Activated CD8-positive, alpha-beta memory T cell treated with anti-CD3 and anti-CD28 coated beads, Interleukin-2, amount 50 U/mL, for 1 hour (primary cell): ENCODE data around the gene LILRA6.
"Not testable (repeated sequence)": the region's sequence is repeated elsewhere in the genome, so short reads cannot be mapped to it uniquely, and the experiment has no call there.

ENCODE experiments used
- DNase-seq: peaks from one replicate; pipeline ENCODE4 v3.0.0-alpha.2; 2020; ENCODE audit errors: extremely low read depth

Gene LILRA6

DNA sequence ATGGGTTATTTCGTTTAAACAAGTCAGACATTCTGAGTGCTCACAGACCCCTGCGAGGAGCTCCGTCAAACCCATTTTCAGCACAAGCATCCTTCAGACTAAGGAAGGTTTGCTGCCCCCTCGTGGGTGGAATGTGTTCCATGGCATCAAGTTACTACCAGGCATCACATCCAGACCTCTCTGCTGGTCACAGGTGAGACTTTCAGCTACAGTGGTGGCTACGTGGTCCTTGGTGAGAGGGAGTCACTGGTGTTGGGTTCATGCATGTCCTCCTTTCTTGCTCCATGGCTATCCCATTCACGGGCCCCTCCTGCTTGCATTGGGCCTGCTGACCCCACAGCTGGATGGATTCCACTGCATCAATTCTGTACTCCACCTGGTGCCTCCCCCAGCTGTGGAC is 23.5 kb upstream of the LILRA6 start:
- peak; percentile 12 for DNase-seq

DNA sequence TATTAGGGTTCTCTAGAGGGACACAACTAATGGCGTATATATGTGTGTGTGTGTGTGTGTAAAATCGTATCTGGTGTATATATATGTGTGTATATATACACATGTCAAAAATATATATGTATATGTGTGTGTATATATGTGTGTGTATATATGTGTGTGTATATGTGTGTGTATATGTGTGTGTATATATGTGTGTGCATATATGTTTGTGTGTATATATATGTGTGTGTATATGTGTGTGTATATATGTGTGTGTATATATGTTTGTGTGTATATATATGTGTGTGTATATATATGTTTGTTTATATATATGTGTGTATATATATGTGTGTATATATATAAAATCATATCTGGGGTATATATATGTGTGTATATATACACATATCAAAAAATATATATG is 19.9 kb upstream of the LILRA6 start:
- no peak for DNase-seq

DNA sequence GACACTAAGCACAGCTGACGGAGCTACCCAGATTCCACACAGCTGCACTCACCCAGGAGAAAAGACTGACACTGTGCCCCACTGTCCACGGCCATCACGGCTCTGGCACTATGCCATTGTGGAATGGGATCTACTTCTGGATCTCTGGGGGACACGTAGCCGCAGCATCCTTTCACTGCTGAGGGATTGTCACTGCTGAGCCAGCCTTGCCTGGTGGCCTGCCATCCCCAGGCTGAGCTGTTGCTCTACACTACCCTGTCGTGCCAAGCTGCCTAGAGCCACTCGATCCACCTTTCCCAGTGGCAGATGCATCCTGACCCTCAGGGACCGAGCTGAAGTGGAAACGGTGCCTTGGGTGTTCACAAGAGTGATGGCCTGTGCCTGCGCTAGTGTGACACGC is 19.5 kb upstream of the LILRA6 start:
- DNase-seq: no peak

DNA sequence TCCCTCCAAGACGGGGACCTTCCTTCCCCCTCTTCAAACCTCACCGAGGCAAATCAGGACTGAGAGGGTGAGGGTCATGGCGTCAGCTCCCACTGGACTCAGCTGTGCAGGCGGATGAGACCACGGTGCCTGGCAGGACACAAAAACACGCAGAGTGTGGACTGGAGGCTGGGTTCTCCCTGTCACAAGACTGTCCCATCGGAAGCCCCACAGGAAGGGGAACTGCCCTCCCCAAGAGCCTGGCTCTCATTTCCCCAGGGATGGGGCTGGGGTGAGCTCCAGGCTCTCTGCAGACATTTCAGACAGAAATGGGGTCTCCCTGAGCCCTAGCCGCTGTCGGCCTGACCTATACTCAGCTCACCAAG is 14.5 kb upstream of the LILRA6 start, which contains the start of gene LILRB5:
Gene LILRB5 (minus strand): TSS at position 158 of the 365 bp plus-strand sequence. CDS start 80 bp downstream, at position 78.
- no peak for DNase-seq

DNA sequence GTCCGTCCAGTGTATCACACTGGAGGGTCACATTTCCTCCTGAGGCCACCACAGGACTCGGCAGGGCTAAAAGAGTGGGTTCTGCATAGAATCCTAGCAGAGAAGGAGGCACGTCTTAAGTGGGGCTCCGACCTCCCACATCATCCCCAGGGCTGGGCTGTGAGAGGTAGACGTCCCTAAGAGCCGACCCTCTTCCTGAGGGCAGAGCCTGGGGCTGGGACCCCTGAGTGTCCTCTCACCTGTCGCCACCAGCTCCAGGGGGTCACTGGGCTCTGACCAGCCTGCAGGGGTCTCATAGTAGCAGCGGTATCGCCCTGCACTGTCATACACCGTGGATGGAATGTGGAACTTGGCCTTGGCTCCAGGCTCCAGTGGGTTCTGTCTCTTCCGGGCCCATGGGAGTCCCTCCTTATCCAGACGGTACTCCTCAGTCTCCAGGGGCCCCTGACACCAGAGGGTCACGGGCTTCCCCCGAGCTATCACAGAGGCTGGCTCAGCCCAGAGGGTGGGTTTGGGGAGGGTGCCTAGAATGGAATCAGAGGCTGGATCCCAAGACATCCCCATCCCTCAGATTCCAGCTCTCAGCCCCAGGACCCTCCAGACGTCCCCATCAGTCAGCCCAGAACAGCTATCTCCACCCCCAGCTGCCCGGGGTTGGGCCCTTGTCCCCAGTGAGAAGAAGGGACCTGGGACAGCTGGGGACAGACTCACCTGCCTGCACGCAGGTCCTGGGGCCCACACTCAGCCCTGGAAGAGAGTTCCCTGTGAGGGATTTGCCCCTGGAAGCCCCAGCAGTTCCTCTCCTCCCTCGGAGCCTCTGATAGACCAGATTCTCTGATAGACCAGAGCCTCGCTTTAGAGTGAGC is 13.9 kb upstream of the LILRA6 start:
- no peak for DNase-seq

DNA sequence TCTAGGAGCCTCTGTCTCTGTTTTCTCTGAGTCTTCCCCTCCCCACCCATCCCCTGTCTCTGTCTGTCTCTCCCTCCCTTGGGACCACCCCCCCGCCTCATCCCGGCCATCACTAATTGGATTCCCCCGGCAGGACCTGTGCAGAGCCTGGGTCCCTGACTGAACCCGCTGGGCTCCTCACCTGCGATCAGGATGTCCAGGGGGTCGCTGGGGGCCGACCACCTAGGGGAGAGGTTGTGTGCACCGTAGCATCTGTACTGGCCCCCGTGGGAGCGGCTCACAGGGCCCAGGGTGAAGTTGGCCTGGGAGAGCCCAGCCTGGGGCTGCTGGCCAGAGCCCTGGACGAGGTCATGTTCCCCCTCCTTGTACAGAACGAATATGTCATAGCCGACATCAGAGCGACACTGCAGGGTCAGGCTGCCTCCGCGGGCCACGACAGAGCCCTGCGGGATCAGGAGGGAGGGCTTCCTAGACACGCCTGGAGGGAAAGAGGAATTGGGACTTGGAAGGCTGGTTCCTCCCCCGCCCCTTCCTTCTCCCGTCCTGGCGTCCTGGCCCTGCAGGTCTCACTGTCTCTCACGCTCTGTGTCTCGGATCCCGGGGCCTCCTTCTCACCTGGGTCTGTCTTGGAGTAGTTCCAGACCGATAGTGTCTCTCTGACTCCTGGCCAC is 12.7 kb upstream of the LILRA6 start:
- DNase-seq: no peak

DNA sequence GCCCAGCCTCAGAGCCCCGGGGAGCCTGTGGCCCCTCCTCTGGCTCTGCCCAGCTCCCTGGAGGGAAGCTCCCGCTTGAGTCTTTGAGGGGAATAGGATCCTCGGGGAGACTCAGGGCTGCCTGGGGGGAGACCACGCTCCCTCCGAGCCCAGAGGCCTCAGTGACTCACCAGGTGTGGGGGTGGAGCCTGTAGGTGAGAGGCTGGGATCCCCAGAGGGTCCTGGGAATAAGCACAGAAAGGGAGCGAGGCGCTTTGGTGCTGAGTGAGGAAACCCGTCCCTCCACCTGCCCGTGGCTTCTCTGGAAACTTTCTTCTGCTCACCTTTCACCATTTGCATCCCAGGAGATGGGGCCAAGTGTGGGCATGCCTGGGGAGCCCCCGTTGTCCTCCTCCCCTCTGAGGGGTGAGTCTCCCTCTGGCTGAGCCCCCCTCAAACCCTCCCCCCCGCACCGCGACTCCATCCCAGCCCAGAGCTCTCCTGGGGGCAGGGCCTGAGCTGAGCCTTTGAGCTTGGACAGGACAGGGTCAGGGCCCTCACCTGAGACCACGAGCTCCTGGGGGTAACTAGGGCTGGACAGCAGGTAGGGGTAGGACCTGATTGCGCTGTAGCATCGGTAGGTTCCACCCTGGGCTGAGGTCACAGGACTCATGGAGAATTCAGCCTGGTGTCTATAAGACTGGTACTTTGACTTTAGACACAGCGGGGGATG is 11.8 kb upstream of the LILRA6 start:
- no peak for DNase-seq

DNA sequence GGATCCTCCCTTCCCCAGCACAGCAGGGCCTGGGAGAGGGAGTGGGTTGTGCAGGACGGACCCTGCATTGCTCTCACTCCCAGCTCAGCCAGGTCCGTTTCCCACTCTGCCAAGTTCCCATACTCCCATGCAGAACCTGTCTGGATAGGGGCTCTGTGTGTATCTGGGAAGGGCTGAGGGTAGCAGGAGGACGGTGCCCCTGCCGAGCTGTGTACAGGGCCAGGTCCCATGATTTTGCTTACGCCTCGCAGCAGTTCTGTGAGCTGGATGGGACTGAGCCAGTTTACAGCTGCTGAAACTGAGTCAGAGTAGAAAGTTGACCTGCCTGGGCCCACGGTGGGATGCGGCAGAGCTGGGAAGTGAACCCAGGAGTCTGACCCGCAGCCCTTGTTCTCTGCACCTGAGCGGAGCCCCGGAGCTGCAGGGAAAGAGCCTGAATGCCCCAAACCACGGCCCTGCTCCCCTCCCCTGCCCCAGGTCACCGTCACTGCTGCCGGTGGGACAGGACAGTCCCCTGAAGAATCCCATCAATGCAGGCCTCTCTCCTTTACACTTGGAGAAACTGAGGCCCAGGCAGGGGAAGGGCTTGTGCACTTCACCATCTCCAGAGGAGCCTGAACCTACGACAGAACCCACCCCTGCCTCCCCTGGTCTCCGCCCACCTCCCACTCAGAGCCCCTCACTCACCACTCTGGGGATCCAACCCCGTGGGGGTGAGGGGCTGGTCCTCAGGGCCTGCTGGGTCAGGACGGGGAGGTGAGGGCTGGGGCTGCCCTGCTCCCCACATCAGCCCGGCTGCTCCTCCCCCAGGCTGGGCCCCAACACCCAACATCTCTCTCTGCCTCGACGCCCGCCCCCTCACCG is 11.0 kb upstream of the LILRA6 start:
- no peak for DNase-seq

DNA sequence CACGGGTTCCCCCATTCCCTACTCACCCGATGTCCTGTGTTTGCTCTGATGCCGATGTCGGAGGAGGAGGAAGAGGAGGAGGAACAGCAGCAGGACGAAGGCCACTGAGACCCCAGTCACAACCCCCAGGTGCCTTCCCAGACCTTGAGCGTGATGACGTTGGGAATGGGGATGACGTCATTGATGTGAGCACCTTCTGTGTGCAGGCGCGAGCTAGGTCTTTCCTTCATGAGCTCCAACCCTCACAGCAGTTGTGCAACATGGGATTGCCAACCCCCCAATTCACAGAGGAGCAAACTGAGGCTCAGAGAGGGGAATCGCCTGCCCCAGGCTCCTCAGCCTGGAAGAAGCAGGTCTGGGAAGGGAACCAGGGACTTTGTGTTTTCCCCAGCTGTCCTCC is 10.3 kb upstream of the LILRA6 start:
- DNase-seq: no peak

DNA sequence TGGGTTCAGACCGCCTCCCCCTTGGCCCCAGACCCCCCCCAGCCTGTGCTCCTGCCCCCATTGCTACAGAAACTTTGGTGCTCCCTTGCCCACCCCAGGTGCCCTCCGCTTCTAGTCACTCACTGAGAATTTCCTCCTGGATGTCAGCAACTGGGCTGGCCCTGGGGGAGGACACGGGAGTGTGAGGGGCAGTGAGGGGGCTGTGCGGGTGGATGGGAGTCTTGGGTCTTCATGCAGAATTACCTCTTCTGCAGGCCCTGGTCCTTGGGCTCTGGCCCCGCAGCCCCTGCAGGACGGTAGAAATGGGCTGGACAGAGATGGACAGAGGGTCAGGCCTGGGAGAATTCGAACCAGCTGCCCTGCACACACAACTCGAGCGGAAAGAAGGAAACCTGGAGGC is 9.7 kb upstream of the LILRA6 start:
- no peak for DNase-seq

DNA sequence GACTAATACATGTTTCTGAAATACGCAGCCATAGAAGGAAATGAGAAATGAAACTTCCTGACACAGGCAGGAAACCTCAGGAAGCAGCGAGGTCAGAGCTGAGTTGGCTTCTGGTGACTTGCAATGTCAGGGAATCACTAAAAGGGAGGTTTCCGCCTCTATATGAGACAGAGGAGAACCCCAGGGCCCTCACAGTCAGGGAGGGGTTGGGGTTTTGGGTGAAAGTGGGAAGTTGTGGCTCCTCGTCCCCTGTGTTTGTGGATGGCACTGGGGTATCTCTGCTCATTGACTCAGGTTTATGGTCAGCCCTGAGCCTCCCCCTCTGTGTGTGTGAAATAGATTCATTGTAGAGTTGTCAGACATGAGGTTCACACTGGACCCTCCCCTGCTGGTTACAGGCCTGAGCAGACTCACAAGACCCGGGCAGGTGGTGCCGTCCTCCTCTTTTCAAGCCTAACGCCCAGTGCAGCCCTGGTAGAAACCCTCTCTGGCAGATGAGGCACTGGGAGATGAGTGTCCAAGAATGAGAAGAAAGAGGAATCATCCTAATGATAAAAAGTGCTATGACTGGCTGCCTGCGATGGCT is 5.5 kb upstream of the LILRA6 start:
- no peak for DNase-seq

DNA sequence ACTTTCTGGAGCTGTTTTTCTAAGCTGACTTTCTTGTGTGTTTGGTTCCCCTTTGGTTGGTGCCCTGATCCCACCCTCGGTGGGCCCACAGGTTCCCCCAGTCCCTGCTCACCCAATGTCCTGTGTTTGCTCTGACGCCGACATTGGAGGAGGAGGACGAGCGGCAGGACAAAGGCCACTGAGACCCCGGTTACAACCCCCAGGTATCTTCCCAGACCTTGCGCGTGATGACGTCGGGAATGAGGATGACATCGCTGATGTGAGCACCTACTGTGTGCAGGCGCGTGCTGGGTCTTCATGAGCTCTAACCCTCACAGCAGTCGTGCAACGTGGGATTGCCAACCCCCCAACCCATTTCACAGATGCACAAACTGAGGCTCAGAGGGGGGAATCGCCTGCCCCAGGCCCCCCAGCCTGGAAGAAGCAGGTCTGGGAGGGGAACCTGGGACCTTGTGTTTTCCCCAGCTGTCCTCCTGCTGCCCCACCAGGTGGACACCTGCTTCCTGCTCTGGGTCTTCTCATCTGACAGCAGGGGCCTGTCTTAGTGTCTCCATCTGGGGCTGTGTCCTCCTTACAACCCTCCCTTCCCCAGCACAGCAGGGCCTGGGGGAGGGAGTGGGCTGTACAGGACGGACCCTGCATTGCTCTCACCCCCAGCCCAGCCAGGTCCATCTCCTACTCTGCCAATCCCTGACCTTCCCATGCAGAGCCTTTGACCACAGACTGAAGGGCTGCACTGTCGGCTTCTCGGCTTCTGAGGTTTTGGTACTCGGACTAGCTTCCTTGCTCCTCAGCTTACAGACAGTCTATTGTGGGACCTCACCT is 4.7 kb upstream of the LILRA6 start:
- no peak for DNase-seq

DNA sequence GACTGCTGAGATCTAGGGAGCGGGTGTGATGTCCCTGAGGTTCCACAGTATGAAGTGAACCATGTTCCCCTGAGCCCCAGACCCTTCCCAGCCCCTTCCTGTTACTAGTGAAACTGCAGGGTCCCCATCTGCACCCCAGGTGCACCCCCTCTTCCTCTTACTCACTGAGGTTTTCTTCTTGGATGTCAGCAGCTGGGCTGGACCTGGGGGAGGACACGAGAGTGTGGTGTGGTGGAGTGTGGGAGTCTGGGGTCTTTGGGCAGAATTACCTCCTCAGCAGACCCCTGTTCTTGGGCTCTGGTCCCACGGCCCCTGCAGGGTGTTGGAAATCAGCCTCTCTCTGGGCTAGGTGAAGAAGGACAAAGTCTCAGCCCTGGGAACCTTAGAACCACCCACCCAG is 3.3 kb upstream of the LILRA6 start:
- DNase-seq: no peak

DNA sequence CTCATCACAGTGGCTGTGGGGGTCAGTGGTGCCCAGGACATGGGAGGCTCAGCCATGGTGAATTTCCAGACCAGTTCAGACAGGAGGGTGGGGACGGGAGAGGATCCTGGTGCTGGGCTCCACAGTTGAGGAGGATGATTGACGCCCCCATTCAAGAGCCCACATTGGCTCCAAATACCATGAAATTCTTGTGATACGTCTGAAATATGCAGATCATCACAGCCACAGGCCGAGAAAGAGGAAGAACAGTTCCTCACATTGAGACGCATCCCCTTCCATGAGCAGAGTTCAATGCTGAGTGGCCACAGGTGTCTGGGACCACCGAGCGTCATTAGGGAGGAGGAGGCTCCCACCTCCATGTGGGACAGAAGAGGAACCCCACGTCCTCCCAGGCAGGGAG is 1.2 kb upstream of the LILRA6 start:
- not testable (repeated sequence) for DNase-seq

DNA sequence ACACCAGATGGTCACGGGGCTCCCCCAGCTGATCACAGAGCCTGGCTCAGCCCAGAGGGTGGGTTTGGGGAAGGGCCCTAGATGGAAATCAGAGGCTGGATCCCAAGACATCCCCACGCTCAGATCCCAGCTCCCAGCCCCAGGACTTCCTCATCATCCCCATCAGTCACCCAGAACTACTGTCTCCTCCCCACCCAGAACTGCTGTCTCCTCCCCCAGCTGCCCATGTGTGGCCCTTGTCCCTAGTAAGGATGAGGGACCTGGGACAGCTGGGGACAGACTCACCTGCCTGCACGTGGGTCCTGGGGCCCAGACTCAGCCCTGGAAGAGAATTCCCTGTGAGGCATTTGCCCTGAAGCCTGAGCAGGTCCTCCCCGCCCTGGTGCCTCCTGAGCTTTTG is 356 bp downstream of the LILRA6 start:
- not testable (repeated sequence) for DNase-seq

DNA sequence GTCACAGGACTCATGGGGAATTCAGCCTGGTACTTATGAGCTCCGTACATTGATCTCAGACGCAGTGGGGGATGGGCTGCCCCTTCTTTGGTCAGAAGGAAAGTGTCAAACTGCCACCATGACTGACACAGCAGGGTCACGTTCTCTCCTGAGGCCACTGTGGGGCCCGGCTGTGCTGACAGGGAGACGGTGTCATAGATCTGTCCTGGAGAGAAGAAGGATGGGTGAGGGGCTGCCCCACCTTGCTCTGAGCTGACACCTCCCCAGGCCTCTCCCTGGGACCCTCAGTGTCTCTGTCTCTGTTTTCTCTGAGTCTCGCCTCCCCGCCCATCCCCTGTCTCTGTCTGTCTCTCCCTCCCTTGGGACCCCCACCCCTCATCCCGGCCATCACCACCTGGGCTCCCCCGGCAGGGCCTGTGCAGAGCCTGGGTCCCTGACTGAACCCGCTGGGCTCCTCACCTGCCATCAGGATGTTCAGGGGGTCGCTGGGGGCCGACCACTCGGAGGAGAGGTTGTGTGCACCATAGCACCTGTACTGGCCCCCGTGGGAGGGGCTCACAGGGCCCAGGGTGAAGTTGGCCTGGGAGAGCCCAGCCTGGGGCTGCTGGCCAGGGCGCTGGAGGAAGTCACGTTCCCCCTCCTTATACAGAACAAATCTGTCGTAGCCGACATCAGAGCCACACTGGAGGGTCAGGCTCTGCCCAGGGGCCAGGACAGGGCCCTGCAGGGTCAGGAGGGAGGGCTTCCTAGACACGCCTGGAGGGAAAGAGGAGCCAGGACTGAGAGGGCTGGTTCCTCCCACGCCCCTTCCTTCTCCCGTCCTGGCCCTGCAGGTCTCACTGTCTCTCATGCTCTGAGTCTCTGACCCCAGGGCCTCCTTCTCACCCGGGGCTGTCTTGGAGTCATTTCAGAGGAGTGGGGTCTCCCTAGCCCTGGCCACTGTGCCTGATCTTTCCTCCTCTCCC is 1.9 kb downstream of the LILRA6 start:
- DNase-seq: not testable (repeated sequence)

DNA sequence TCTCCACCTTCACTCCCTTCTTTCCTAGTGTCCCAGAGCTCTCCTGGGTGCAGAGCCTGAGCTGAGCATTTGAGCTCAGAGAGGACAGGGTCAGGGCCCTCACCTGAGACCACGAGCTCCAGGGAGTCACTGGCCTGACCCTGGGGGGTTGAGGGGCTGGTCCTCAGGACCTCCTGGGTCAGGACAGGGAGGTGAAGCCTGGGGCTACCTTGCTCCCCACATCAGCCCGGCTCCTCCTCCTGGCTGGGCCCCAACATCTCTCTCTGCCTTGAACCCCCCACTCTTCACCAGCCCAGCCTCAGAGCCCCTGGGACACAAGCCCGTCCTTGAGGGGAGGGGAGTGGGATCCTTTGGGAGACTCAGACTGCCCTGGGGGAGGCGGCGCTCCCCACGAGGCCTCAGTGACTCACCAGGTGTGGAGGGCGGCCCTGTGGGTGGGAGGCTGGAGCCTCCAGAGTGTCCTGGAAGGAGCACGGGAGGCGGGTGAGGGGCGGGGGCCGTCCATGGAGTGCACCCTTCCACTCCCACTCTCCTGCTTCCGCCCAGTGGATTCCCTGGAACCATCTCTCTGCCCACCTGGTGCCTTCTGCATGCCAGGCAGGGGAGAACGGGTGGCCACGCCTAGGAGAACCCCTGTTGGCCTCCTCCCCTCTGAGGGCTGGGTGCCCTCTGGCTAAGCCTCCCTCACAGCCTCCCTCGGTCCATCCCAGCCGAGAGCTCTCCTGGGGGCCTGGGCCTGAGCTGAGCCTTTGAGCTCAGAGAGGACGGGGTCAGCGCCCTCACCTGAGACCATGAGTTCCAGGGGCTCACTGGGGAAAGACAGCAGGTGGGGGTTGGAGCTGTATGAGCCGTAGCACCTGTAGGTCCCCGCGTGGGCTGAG is 2.9 kb downstream of the LILRA6 start:
- not testable (repeated sequence) for DNase-seq

DNA sequence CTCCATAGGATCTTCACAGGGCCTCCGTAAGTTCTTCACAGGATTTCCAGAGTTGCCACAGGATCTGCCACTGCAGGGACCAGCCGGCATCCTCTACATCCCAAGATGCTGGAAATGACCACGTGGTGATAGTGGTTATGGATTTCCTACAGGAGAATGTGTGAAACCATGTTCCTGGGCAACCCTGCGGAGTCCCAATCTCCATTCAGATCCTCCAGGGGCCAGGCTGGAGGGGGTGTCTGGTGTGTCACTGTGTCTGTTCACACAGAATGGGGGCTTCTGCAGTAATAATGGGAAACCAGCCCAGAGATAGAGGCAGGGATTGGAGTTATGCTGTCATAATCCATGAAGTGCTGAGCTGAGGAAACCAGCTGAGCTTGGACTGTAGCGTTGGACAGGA is 8.6 kb downstream of the LILRA6 start:
- DNase-seq: no peak
